DMS53 (cell line): ENCODE results near the gene SRPX.
A peak's percentile ranks its signal among the peaks of the same experiment; 100 is the strongest.

Source experiments
- DNase-seq: peaks from one replicate; lab custom pipeline; 2025; lab: John Stamatoyannopoulos, UW

The SRPX gene

GRCh38 chrX:38138157-38138891 is 82.3 kb downstream of the SRPX start:
- DNase-seq, result no peak

GRCh38 chrX:38129366-38129765 is 91.3 kb downstream of the SRPX start:
- no peak for DNase-seq

GRCh38 chrX:38127961-38128360 is 92.7 kb downstream of the SRPX start:
- DNase-seq, result no peak

GRCh38 chrX:38126179-38126578 is 94.5 kb downstream of the SRPX start:
- DNase-seq, result peak; percentile 2

GRCh38 chrX:38124000-38124399 is 96.7 kb downstream of the SRPX start:
- no peak for DNase-seq

- DNase-seq, result peak; percentile 61
These were observed 103.2 kb downstream of the SRPX start for GRCh38 chrX:38117485-38117884.

GRCh38 chrX:38116706-38117105 is 104.0 kb downstream of the SRPX start:
- no peak for DNase-seq

- DNase-seq, result peak; percentile 89
These were observed 108.1 kb downstream of the SRPX start for GRCh38 chrX:38112566-38112965.

- DNase-seq, result no peak
These were observed 109.5 kb downstream of the SRPX start for GRCh38 chrX:38111196-38111595.

GRCh38 chrX:38110231-38110630 is 110.4 kb downstream of the SRPX start:
- DNase-seq, result no peak

- no peak for DNase-seq
These were observed 111.4 kb downstream of the SRPX start for GRCh38 chrX:38109042-38109898.

- DNase-seq, result no peak
These were observed 112.3 kb downstream of the SRPX start for GRCh38 chrX:38108364-38108763.

GRCh38 chrX:38106991-38107655 is 113.5 kb downstream of the SRPX start:
- DNase-seq, result peak; percentile 1

- DNase-seq, result no peak
These were observed 115.4 kb downstream of the SRPX start for GRCh38 chrX:38105216-38105725.

GRCh38 chrX:38103857-38104812 is 116.5 kb downstream of the SRPX start:
- DNase-seq, result no peak

- DNase-seq, result no peak
These were observed 117.8 kb downstream of the SRPX start for GRCh38 chrX:38102875-38103274.

- DNase-seq, result no peak
These were observed 118.4 kb downstream of the SRPX start for GRCh38 chrX:38102240-38102639.

- no peak for DNase-seq
These were observed 121.0 kb downstream of the SRPX start for GRCh38 chrX:38099688-38100087.
